Panc1 (cell line): ENCODE data around the gene SLFN12L. TPM values are rescaled to one million over a fixed set of nuclear protein-coding genes. Genes with fewer than 3 reads are reported as not detected.

Experiments used
- ATAC-seq: fragments of 200-7000 bp; cut with Tn5 transposase; 2 replicates; pipeline ENCODE4 v1.9.1; 2020; ENCODE audit warnings: mild to moderate bottlenecking, moderate library complexity
- BruUV-seq: library from RNA; stranded (reverse); fragments of 400-500 nt; replicated peaks from 2 replicates; lab custom pipeline; 2021; lab: Mats Ljungman, UMichigan
- CTCF ChIA-PET: fragments of 300-600 bp; sonication (Branson Sonifier 250); formaldehyde crosslinking; loops from one replicate; lab custom pipeline; 2022; ENCODE audit warnings: antibody characterized with exemption; lab: Charles Lee
- POLR2A ChIA-PET: fragments of 300-600 bp; sonication (Branson Sonifier 250); formaldehyde crosslinking; loops from one replicate; lab custom pipeline; 2022; ENCODE audit warnings: antibody characterized with exemption; lab: Charles Lee
- DNase-seq: peaks from one replicate; pipeline ENCODE4 v3.0.0-alpha.2; 2010; ENCODE audit warnings: low read depth, low spot score
- H3K27ac ChIP-seq: 2 replicates; pipeline ENCODE4 v1.5.1; 2011; ENCODE audit warnings: mild to moderate bottlenecking, low read length, inconsistent platforms
- H3K27me3 ChIP-seq: fragments of 200-500 bp; sonication (Bioruptor generic); 2 replicates; pipeline ENCODE4 v1.6.0; 2014; ENCODE audit warnings: low read length, inconsistent platforms; ENCODE audit not compliant: control insufficient read depth, insufficient read depth
- H3K36me3 ChIP-seq: fragments of 200-500 bp; sonication (Bioruptor generic); 2 replicates; pipeline ENCODE4 v1.5.1; 2014; ENCODE audit warnings: inconsistent platforms, mild to moderate bottlenecking, low read length, moderate library complexity; ENCODE audit not compliant: control insufficient read depth, insufficient read depth
- H3K4me1 ChIP-seq: 2 replicates; pipeline ENCODE4 v1.5.1; 2011; ENCODE audit warnings: inconsistent platforms, mild to moderate bottlenecking, low read length, moderate library complexity; ENCODE audit not compliant: control insufficient read depth, insufficient read depth
- H3K4me3 ChIP-seq, 2 experiments: 2 replicates each; pipeline ENCODE4 v1.5.1; 2011 to 2012; ENCODE audit warnings: low read depth in 2 of 2, low read length in 2 of 2, mild to moderate bottlenecking in 2 of 2, inconsistent platforms in 1 of 2, moderate library complexity in 1 of 2
- H3K9me3 ChIP-seq: fragments of 200-500 bp; sonication (Bioruptor generic); 2 replicates; pipeline ENCODE4 v1.5.1; 2014; ENCODE audit warnings: low read depth, mild to moderate bottlenecking, inconsistent platforms, low read length, moderate library complexity; ENCODE audit not compliant: control insufficient read depth, insufficient read depth
- POLR2AphosphoS5 ChIP-seq: IDR thresholded peaks from 2 replicates; pipeline ENCODE4 v1.6.1; 2012; ENCODE audit warnings: mild to moderate bottlenecking, low read depth, low read length, moderate library complexity
- SIN3A ChIP-seq: IDR thresholded peaks from 2 replicates; pipeline ENCODE4 v1.6.1; 2012; ENCODE audit warnings: low read depth, mild to moderate bottlenecking, low read length, moderate library complexity, borderline replicate concordance; ENCODE audit not compliant: insufficient read depth
- TCF7L2 ChIP-seq: IDR thresholded peaks from 2 replicates; pipeline ENCODE4 v1.6.1; 2011; ENCODE audit warnings: mild to moderate bottlenecking, low read depth, low read length, inconsistent platforms
- in situ Hi-C: cut with HindIII; loops from 2 replicates; pipeline ENCODE4 v1.10.0; 2016; ENCODE audit warnings: low sequenced_read_pairs, low pct_unique_long_range_greater_than_20kb
- intact Hi-C: fragments of 100-400 bp; cut with micrococcal nuclease; formaldehyde crosslinking; loops from one replicate; pipeline ENCODE4 v1.10.0; 2022; ENCODE audit not compliant: unreplicated experiment
- total RNA-seq: library from RNA; stranded (reverse); gene quantifications from one replicate; pipeline ENCODE4 v1.2.1, GENCODE V29; 2021; ENCODE audit not compliant: unreplicated experiment
- TF ChIP-seq, protein P1 (sequence below), 2 experiments: IDR thresholded peaks; 2 replicates each; pipeline ENCODE4 v1.6.1; 2011 to 2012; ENCODE audit warnings: low read depth in 2 of 2, control low read depth in 1 of 2, low read length in 1 of 2, mild to moderate bottlenecking in 1 of 2, moderate library complexity in 1 of 2; ENCODE audit not compliant: insufficient read depth in 1 of 2
- TF ChIP-seq, protein P2 (sequence below): fragments of 450-650 bp; IDR thresholded peaks from 2 replicates; pipeline ENCODE4 v1.5.1; 2017; ENCODE audit warnings: mild to moderate bottlenecking

Gene SLFN12L
- total RNA-seq, 1 experiment from 2014 or later = 0.33 TPM

DNA sequence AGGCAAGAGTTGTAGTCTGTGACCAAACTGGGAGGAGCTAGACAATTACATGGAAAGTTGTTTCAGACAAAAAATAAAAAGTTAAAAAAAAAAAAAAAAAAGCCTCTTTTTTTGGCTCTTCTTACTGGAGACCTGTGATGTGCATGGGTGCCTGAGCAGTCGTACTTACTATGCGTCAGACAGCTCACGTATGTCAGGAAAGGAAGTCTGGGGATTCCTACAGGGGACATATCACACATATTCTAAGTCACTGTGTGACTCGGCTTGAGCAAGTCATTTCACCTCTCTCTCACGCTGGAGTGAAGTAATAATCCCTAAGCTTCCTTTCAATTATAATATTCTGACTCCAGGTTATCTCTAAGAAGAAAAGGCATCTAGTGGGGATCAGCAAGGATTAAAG is 17.2 kb upstream of the SLFN12L start:
- POLR2A ChIA-PET = interaction anchor here (0.5 to 0.6 kb wide), 2 partner anchors 17 to 74 kb away, joined by 3 to 7 read pairs; partner anchors contain the start of gene SLFN12L
- in situ Hi-C loops (no loop called here), intact Hi-C loops (loop anchor here (5.0 kb wide), 1 partner anchor 193 kb away; no protein-coding TSS in a partner anchor)
- H3K4me1 ChIP-seq = no peaks in the 10 kb centered on the region
- ATAC-seq = no peak
- no peaks in the 10 kb centered on the region for H3K9me3 ChIP-seq
- DNase-seq = no peak
- H3K27me3 ChIP-seq = peaks cover 7% of the 10 kb centered on the region; the same call in 1 of the 2 replicates
- no peak overlapping the region for H3K27ac ChIP-seq
- CTCF ChIA-PET = interaction anchor here (0.6 to 2.1 kb wide), 3 partner anchors 10 to 193 kb away, joined by 3 to 10 read pairs (median 6); no protein-coding TSS in a partner anchor
- H3K36me3 ChIP-seq = no peaks in the 10 kb centered on the region
- H3K4me3 ChIP-seq = no peak overlapping the region
- BruUV-seq = no TSS peak
- TF ChIP-seq, protein P1, sequence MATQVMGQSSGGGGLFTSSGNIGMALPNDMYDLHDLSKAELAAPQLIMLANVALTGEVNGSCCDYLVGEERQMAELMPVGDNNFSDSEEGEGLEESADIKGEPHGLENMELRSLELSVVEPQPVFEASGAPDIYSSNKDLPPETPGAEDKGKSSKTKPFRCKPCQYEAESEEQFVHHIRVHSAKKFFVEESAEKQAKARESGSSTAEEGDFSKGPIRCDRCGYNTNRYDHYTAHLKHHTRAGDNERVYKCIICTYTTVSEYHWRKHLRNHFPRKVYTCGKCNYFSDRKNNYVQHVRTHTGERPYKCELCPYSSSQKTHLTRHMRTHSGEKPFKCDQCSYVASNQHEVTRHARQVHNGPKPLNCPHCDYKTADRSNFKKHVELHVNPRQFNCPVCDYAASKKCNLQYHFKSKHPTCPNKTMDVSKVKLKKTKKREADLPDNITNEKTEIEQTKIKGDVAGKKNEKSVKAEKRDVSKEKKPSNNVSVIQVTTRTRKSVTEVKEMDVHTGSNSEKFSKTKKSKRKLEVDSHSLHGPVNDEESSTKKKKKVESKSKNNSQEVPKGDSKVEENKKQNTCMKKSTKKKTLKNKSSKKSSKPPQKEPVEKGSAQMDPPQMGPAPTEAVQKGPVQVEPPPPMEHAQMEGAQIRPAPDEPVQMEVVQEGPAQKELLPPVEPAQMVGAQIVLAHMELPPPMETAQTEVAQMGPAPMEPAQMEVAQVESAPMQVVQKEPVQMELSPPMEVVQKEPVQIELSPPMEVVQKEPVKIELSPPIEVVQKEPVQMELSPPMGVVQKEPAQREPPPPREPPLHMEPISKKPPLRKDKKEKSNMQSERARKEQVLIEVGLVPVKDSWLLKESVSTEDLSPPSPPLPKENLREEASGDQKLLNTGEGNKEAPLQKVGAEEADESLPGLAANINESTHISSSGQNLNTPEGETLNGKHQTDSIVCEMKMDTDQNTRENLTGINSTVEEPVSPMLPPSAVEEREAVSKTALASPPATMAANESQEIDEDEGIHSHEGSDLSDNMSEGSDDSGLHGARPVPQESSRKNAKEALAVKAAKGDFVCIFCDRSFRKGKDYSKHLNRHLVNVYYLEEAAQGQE (IDR thresholded peaks at IDR 0.05; ENCODE audit: insufficient read depth in 1 of 2, low read depth in 2 of 2, low read length in 1 of 2) = no peak
- TF ChIP-seq TCF7L2 (no peak), SIN3A (no peak), POLR2AphosphoS5 (no peak)
- TF ChIP-seq, protein P2, sequence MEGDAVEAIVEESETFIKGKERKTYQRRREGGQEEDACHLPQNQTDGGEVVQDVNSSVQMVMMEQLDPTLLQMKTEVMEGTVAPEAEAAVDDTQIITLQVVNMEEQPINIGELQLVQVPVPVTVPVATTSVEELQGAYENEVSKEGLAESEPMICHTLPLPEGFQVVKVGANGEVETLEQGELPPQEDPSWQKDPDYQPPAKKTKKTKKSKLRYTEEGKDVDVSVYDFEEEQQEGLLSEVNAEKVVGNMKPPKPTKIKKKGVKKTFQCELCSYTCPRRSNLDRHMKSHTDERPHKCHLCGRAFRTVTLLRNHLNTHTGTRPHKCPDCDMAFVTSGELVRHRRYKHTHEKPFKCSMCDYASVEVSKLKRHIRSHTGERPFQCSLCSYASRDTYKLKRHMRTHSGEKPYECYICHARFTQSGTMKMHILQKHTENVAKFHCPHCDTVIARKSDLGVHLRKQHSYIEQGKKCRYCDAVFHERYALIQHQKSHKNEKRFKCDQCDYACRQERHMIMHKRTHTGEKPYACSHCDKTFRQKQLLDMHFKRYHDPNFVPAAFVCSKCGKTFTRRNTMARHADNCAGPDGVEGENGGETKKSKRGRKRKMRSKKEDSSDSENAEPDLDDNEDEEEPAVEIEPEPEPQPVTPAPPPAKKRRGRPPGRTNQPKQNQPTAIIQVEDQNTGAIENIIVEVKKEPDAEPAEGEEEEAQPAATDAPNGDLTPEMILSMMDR = no peak

DNA sequence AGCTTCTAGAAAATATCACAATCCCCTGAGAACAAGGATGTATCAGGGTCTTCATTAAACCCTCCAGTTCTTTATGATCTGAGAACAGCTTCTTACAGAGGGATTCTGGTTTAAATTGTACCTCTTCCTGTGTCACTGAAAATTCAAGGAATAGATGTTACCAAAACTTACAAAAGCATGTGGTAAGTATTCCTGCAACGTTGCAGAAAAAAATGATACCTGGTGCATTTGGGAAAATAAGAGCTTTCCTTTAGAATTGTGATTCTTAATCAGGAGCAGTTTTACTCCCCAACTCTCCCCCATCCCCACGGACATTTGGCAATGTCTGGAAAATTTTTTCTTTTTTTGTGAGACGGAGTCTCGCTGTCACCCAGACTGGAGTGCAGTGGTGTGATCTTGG is 15.8 kb upstream of the SLFN12L start:
- in situ Hi-C loops (no loop called here), intact Hi-C loops (no loop called here)
- Histone ChIP-seq H3K4me1 (no peaks in the 10 kb centered on the region), H3K27ac (no peak overlapping the region), H3K9me3 (no peaks in the 10 kb centered on the region), H3K36me3 (no peaks in the 10 kb centered on the region), H3K4me3 (no peak overlapping the region), H3K27me3 (peaks cover 14% of the 10 kb centered on the region)
- POLR2A ChIA-PET = interaction anchor here (0.6 kb wide), 1 partner anchor 232 kb away, joined by 5 read pairs; no protein-coding TSS in a partner anchor
- no peak for ATAC-seq
- DNase-seq = no peak
- no TSS peak for BruUV-seq
- TF ChIP-seq POLR2AphosphoS5 (no peak), SIN3A (no peak), TCF7L2 (no peak)
- TF ChIP-seq, protein P1 (IDR thresholded peaks at IDR 0.05; ENCODE audit: insufficient read depth in 1 of 2, low read depth in 2 of 2, low read length in 1 of 2) = no peak
- TF ChIP-seq, protein P2 = no peak
- CTCF ChIA-PET = no interaction called here
